Duodenal mucosa (tissue), 2 donors: ENCODE results near the gene CALR3.
A peak's percentile ranks its signal among the peaks of the same experiment; 100 is the strongest.

Experiments used
- H3K27ac ChIP-seq: one replicate; pipeline ENCODE4 v1.7.0; 2013; ENCODE audit warnings: low read depth, low read length
- H3K27me3 ChIP-seq, 2 donors: one replicate each; pipeline ENCODE4 v1.7.0; 2013; ENCODE audit warnings: low read length in 2 of 2, control low read depth in 1 of 2; ENCODE audit not compliant: insufficient read depth in 2 of 2, control insufficient read depth in 1 of 2
- H3K36me3 ChIP-seq, 2 donors: one replicate each; pipeline ENCODE4 v1.7.0; 2013; ENCODE audit warnings: low read length in 2 of 2, control low read depth in 1 of 2; ENCODE audit not compliant: insufficient read depth in 2 of 2, control insufficient read depth in 1 of 2
- H3K4me1 ChIP-seq, 2 donors: one replicate each; pipeline ENCODE4 v1.7.0; 2013; ENCODE audit warnings: low read length in 2 of 2, control low read depth in 1 of 2; ENCODE audit not compliant: insufficient read depth in 2 of 2, control insufficient read depth in 1 of 2
- H3K4me3 ChIP-seq, 2 donors: one replicate each; pipeline ENCODE4 v1.7.0; 2013; ENCODE audit warnings: low read length in 2 of 2, low read depth in 1 of 2
- H3K9ac ChIP-seq, 2 donors: one replicate each; pipeline ENCODE4 v1.7.0; 2013; ENCODE audit warnings: low read length in 2 of 2, low read depth in 1 of 2
- H3K9me3 ChIP-seq, 2 donors: one replicate each; pipeline ENCODE4 v1.7.0; 2013; ENCODE audit warnings: low read length in 2 of 2, control low read depth in 1 of 2; ENCODE audit not compliant: control insufficient read depth in 1 of 2

CALR3 gene

GRCh38 chr19:16446108-16446723, 49.8 kb downstream of the CALR3 start:
- H3K9ac ChIP-seq = no peak overlapping the region
- peaks cover 28 to 30% of the 10 kb centered on the region in 2 donors for H3K4me1 ChIP-seq
- H3K9me3 ChIP-seq = no peaks in the 10 kb centered on the region
- no peaks in the 10 kb centered on the region for H3K27me3 ChIP-seq
- H3K27ac ChIP-seq = peak overlapping the region; percentile 11
- no peak overlapping the region for H3K4me3 ChIP-seq
- H3K36me3 ChIP-seq = no peaks in the 10 kb centered on the region

- H3K9ac ChIP-seq = no peak overlapping the region
- H3K27me3 ChIP-seq = no peaks in the 10 kb centered on the region
- no peak overlapping the region for H3K4me3 ChIP-seq
- no peaks in the 10 kb centered on the region for H3K9me3 ChIP-seq
- no peak overlapping the region for H3K27ac ChIP-seq
- H3K36me3 ChIP-seq = peaks cover 0 to 5% of the 10 kb centered on the region in 2 donors
- peaks cover 28 to 30% of the 10 kb centered on the region in 2 donors for H3K4me1 ChIP-seq
Observed at GRCh38 chr19:16445238-16446107, 50.5 kb downstream of the CALR3 start.

- Histone ChIP-seq H3K4me1 (peaks cover 28 to 30% of the 10 kb centered on the region in 2 donors), H3K9me3 (no peaks in the 10 kb centered on the region), H3K9ac (no peak overlapping the region), H3K4me3 (no peak overlapping the region), H3K27me3 (no peaks in the 10 kb centered on the region), H3K36me3 (peaks cover 0 to 13% of the 10 kb centered on the region in 2 donors), H3K27ac (no peak overlapping the region)
Observed at GRCh38 chr19:16444269-16444600, 51.7 kb downstream of the CALR3 start.

GRCh38 chr19:16442386-16443276, 53.3 kb downstream of the CALR3 start:
- Histone ChIP-seq H3K4me1 (peaks cover 28 to 30% of the 10 kb centered on the region in 2 donors), H3K9ac (no peak overlapping the region), H3K27me3 (no peaks in the 10 kb centered on the region), H3K27ac (no peak overlapping the region), H3K9me3 (no peaks in the 10 kb centered on the region), H3K4me3 (no peak overlapping the region), H3K36me3 (peaks cover 0 to 17% of the 10 kb centered on the region in 2 donors)

- no peaks in the 10 kb centered on the region for H3K27me3 ChIP-seq
- H3K4me3 ChIP-seq = no peak overlapping the region
- H3K27ac ChIP-seq = no peak overlapping the region
- no peaks in the 10 kb centered on the region for H3K9me3 ChIP-seq
- peaks cover 22 to 25% of the 10 kb centered on the region in 2 donors for H3K4me1 ChIP-seq
- peaks cover 0 to 25% of the 10 kb centered on the region in 2 donors for H3K36me3 ChIP-seq
- H3K9ac ChIP-seq = no peak overlapping the region
Observed at GRCh38 chr19:16441661-16442162, 54.3 kb downstream of the CALR3 start.

GRCh38 chr19:16436780-16437332, 59.1 kb downstream of the CALR3 start:
- Histone ChIP-seq H3K9me3 (no peaks in the 10 kb centered on the region), H3K36me3 (peaks cover 10 to 45% of the 10 kb centered on the region in 2 donors), H3K9ac (no peak overlapping the region), H3K27ac (no peak overlapping the region), H3K27me3 (no peaks in the 10 kb centered on the region), H3K4me1 (peaks cover 0 to 6% of the 10 kb centered on the region in 2 donors), H3K4me3 (no peak overlapping the region)

GRCh38 chr19:16435999-16436650, 59.8 kb downstream of the CALR3 start:
- Histone ChIP-seq H3K27ac (peak overlapping the region; percentile 53), H3K9me3 (no peaks in the 10 kb centered on the region), H3K4me3 (no peak overlapping the region), H3K4me1 (peaks cover 0 to 6% of the 10 kb centered on the region in 2 donors), H3K36me3 (peaks cover 13 to 50% of the 10 kb centered on the region in 2 donors), H3K9ac (no peak overlapping the region), H3K27me3 (no peaks in the 10 kb centered on the region)

- no peaks in the 10 kb centered on the region for H3K27me3 ChIP-seq
- no peak overlapping the region for H3K4me3 ChIP-seq
- peaks cover 0 to 6% of the 10 kb centered on the region in 2 donors for H3K4me1 ChIP-seq
- no peak overlapping the region for H3K9ac ChIP-seq
- no peaks in the 10 kb centered on the region for H3K9me3 ChIP-seq
- H3K27ac ChIP-seq = peak overlapping the region; percentile 53
- peaks cover 17 to 49% of the 10 kb centered on the region in 2 donors for H3K36me3 ChIP-seq
Observed at GRCh38 chr19:16435238-16435917, 60.6 kb downstream of the CALR3 start.

GRCh38 chr19:16433986-16434385, 62.0 kb downstream of the CALR3 start:
- Histone ChIP-seq H3K9ac (no peak overlapping the region), H3K4me3 (no peak overlapping the region), H3K4me1 (peaks cover 0 to 6% of the 10 kb centered on the region in 2 donors), H3K27ac (no peak overlapping the region), H3K9me3 (no peaks in the 10 kb centered on the region), H3K36me3 (peaks cover 23 to 51% of the 10 kb centered on the region in 2 donors), H3K27me3 (no peaks in the 10 kb centered on the region)
